ENCODE measurements around the gene NMB. TPM values are rescaled to one million over a fixed set of nuclear protein-coding genes. Genes with fewer than 3 reads are reported as not detected.

The NMB gene
- total and polyA plus RNA-seq, 2 donors (not counting 1 experiment from before 2014, with no cell fraction given), result 1.5 to 3.6 TPM

GRCh38 chr15:84633311-84634227, 24.4 kb downstream of the NMB start:
- H3K4me3 ChIP-seq (replicated peaks in 1 of 4; ENCODE audit: control extremely low read depth in 1 of 4, insufficient read depth in 1 of 4, low read depth in 3 of 4, low read length in 4 of 4), result peak overlapping the region; percentile 67 to 86 (median 69)
- H3K36me3 ChIP-seq (ENCODE audit: control insufficient read depth, insufficient read depth, low read length), result peaks cover 1% of the 10 kb centered on the region
- H3K9me3 ChIP-seq (ENCODE audit: control insufficient read depth, insufficient read depth, low read depth, low read length), result no peaks in the 10 kb centered on the region
- peak overlapping the region; percentile 80 for H2AFZ ChIP-seq (ENCODE audit: low read length)
- peak overlapping the region; percentile 93 for H3K4me2 ChIP-seq (ENCODE audit: extremely low read depth, insufficient read depth, low read length)
- H4K20me1 ChIP-seq (ENCODE audit: control insufficient read depth, extremely low read depth, insufficient read depth, low read length), result no peaks in the 10 kb centered on the region
- H3K9ac ChIP-seq (ENCODE audit: insufficient read depth, low read length), result peak overlapping the region; percentile 66
- H3K79me2 ChIP-seq (ENCODE audit: control insufficient read depth, insufficient read depth, low read length), result peaks cover 12% of the 10 kb centered on the region
- peaks cover 9% of the 10 kb centered on the region for H3K4me1 ChIP-seq (ENCODE audit: control insufficient read depth, extremely low read depth, insufficient read depth, low read length)
- DNase-seq (ENCODE audit: low read depth in 2 of 2), result peak; percentile 68 to 83
- no peaks in the 10 kb centered on the region for H3K27me3 ChIP-seq (ENCODE audit: control insufficient read depth, insufficient read depth, low read length)
- TF ChIP-seq CTCF (conservative IDR thresholded peaks at IDR 0.05 in 1 of 2, IDR thresholded peaks at IDR 0.05 in 1 of 2; ENCODE audit: low read depth in 1 of 2, low read length in 2 of 2) (no peak), EZH2 (IDR thresholded peaks at IDR 0.05; ENCODE audit: low read length, missing control alignments) (no peak)
- H3K27ac ChIP-seq (ENCODE audit: insufficient read depth, low read length), result peak overlapping the region; percentile 77

- DNase-seq (ENCODE audit: low read depth in 2 of 2), result no peak
- H3K36me3 ChIP-seq (ENCODE audit: control insufficient read depth, insufficient read depth, low read length), result no peaks in the 10 kb centered on the region
- peak overlapping the region; percentile 94 for H2AFZ ChIP-seq (ENCODE audit: low read length)
- no peaks in the 10 kb centered on the region for H4K20me1 ChIP-seq (ENCODE audit: control insufficient read depth, extremely low read depth, insufficient read depth, low read length)
- no peaks in the 10 kb centered on the region for H3K9me3 ChIP-seq (ENCODE audit: control insufficient read depth, insufficient read depth, low read depth, low read length)
- peak overlapping the region; percentile 77 for H3K27ac ChIP-seq (ENCODE audit: insufficient read depth, low read length)
- H3K4me3 ChIP-seq (replicated peaks in 1 of 4; ENCODE audit: control extremely low read depth in 1 of 4, insufficient read depth in 1 of 4, low read depth in 3 of 4, low read length in 4 of 4), result peak overlapping the region; percentile 69 to 86 (median 78)
- H3K27me3 ChIP-seq (ENCODE audit: control insufficient read depth, insufficient read depth, low read length), result no peaks in the 10 kb centered on the region
- TF ChIP-seq EZH2 (IDR thresholded peaks at IDR 0.05; ENCODE audit: low read length, missing control alignments) (no peak), CTCF (conservative IDR thresholded peaks at IDR 0.05 in 1 of 2, IDR thresholded peaks at IDR 0.05 in 1 of 2; ENCODE audit: low read depth in 1 of 2, low read length in 2 of 2) (no peak)
- H3K4me2 ChIP-seq (ENCODE audit: extremely low read depth, insufficient read depth, low read length), result peak overlapping the region; percentile 97
- peaks cover 9% of the 10 kb centered on the region for H3K4me1 ChIP-seq (ENCODE audit: control insufficient read depth, extremely low read depth, insufficient read depth, low read length)
- peak overlapping the region; percentile 38 for H3K9ac ChIP-seq (ENCODE audit: insufficient read depth, low read length)
- H3K79me2 ChIP-seq (ENCODE audit: control insufficient read depth, insufficient read depth, low read length), result peaks cover 12% of the 10 kb centered on the region
Observed at GRCh38 chr15:84631706-84632272, 26.2 kb downstream of the NMB start.

- Histone ChIP-seq H3K79me2 (ENCODE audit: control insufficient read depth, insufficient read depth, low read length) (peaks cover 8% of the 10 kb centered on the region), H3K4me2 (ENCODE audit: extremely low read depth, insufficient read depth, low read length) (no peak overlapping the region), H3K27me3 (ENCODE audit: control insufficient read depth, insufficient read depth, low read length) (no peaks in the 10 kb centered on the region), H4K20me1 (ENCODE audit: control insufficient read depth, extremely low read depth, insufficient read depth, low read length) (no peaks in the 10 kb centered on the region), H3K36me3 (ENCODE audit: control insufficient read depth, insufficient read depth, low read length) (no peaks in the 10 kb centered on the region), H3K4me3 (replicated peaks in 1 of 4; ENCODE audit: control extremely low read depth in 1 of 4, insufficient read depth in 1 of 4, low read depth in 3 of 4, low read length in 4 of 4) (no peak overlapping the region), H2AFZ (ENCODE audit: low read length) (no peak overlapping the region), H3K9me3 (ENCODE audit: control insufficient read depth, insufficient read depth, low read depth, low read length) (no peaks in the 10 kb centered on the region), H3K27ac (ENCODE audit: insufficient read depth, low read length) (no peak overlapping the region), H3K9ac (ENCODE audit: insufficient read depth, low read length) (no peak overlapping the region), H3K4me1 (ENCODE audit: control insufficient read depth, extremely low read depth, insufficient read depth, low read length) (peaks cover 5% of the 10 kb centered on the region)
- DNase-seq (ENCODE audit: low read depth in 2 of 2), result no peak
- TF ChIP-seq CTCF (conservative IDR thresholded peaks at IDR 0.05 in 1 of 2, IDR thresholded peaks at IDR 0.05 in 1 of 2; ENCODE audit: low read depth in 1 of 2, low read length in 2 of 2), result no peak
- no peak for TF ChIP-seq EZH2 (IDR thresholded peaks at IDR 0.05; ENCODE audit: low read length, missing control alignments)
Observed at GRCh38 chr15:84629033-84629432, 29.0 kb downstream of the NMB start.

Data from fibroblast of lung (primary cell).